Esophagus muscularis mucosa (tissue), 4 donors: Measurements from ENCODE around the gene BNC2. TPM values are rescaled to one million over a fixed set of nuclear protein-coding genes. Genes with fewer than 3 reads are reported as not detected.

Source experiments
- DNase-seq: peaks from one replicate; pipeline ENCODE4 v3.0.0-alpha.2; 2017; ENCODE audit errors: extremely low spot score
- H3K27ac ChIP-seq, 4 donors: fragments of 200-600 bp; sonication (generic); replicated peaks in 1 of 4; 1 replicate in 3 of 4; 2 replicates in 1 of 4; pipeline ENCODE4 v1.5.1; 2016 to 2019; ENCODE audit warnings: mild to moderate bottlenecking in 1 of 4
- H3K27me3 ChIP-seq, 4 donors: fragments of 200-600 bp; sonication (generic); one replicate each; pipeline versions ENCODE4 v1.5.1 to v1.6.0; 2016 to 2019
- H3K36me3 ChIP-seq, 4 donors: fragments of 200-600 bp; sonication (generic); one replicate each; pipeline ENCODE4 v1.5.1; 2016 to 2019
- H3K4me1 ChIP-seq, 4 donors: fragments of 200-600 bp; sonication (generic); one replicate each; pipeline ENCODE4 v1.5.1; 2016 to 2019
- H3K4me3 ChIP-seq, 4 donors: fragments of 200-600 bp; sonication (generic); 1 replicate in 2 of 4; 2 replicates in 2 of 4; pipeline ENCODE4 v1.5.1; 2016 to 2019; ENCODE audit warnings: mild to moderate bottlenecking in 4 of 4, moderate library complexity in 1 of 4
- H3K9me3 ChIP-seq, 4 donors: fragments of 200-600 bp; sonication (generic); 1 replicate in 3 of 4; 2 replicates in 1 of 4; pipeline ENCODE4 v1.5.1; 2016 to 2019
- EP300 ChIP-seq: sonication (generic); formaldehyde crosslinking; IDR thresholded peaks from one replicate; pipeline ENCODE4 v1.6.1; 2017; ENCODE audit warnings: antibody characterized with exemption
- POLR2A ChIP-seq: fragments of 450-650 bp; IDR thresholded peaks from one replicate; pipeline ENCODE4 v1.6.1; 2017; ENCODE audit warnings: antibody characterized with exemption, moderate library complexity, mild to moderate bottlenecking, low read depth
- POLR2AphosphoS5 ChIP-seq, 2 donors: sonication (generic); formaldehyde crosslinking; IDR thresholded peaks; one replicate each; pipeline ENCODE4 v1.6.1; 2017; ENCODE audit warnings: antibody characterized with exemption in 2 of 2
- WGBS: methylation state at CpG from one replicate; pipeline ENCODE4 v1.1.5; 2018; 5-methylcytosine and 5-hydroxymethylcytosine counted together
- intact Hi-C: fragments of 100-400 bp; cut with DNase I; formaldehyde crosslinking; loops from one replicate; pipeline ENCODE4 v1.15.1; 2023
- total RNA-seq, 4 donors: library from RNA; depleted of rRNA; stranded (reverse); fragments of >200 nt; gene quantifications; one replicate each; pipeline versions ENCODE4 v1.1.0 to v1.2.1, GENCODE V29; 2016
- TF ChIP-seq, protein P1 (sequence below), 3 experiments: fragments of 200-600 bp in 2 of 3; fragments of 450-650 bp in 1 of 3; sonication (generic) in 2 of 3; IDR thresholded peaks; one replicate each; pipeline ENCODE4 v1.5.1; 2017 to 2019; ENCODE audit warnings: antibody characterized with exemption in 3 of 3, mild to moderate bottlenecking in 2 of 3, moderate library complexity in 1 of 3

Gene BNC2
- total RNA-seq, 4 donors from 2014 or later: 95.3 to 138 (median 123) TPM

DNA sequence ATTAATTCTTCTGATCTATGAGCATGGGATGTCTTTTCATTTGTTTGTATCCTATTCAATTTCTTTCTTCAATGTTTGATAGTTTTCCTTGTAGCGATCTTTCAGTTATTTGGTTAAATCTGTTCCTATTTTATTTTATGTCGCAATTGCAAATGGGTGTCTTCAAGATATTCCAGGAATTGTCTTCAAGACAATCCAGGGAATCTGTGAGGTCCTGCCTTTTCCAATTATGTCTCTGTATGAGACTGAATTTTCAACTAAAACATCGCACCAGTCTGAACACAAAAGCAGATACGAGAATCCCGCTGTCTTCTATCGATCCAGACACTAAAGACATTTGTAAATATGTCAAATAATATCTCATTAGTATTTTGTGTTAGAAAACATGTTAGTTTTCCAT is 485.5 kb downstream of the BNC2 start:
- Histone ChIP-seq H3K4me3 (no peak overlapping the region), H3K27ac (no peak overlapping the region), H3K4me1 (peaks cover 0 to 6% (median 2%) of the 10 kb centered on the region in 4 donors), H3K36me3 (no peaks in the 10 kb centered on the region), H3K9me3 (peaks cover 0 to 4% (median 2%) of the 10 kb centered on the region in 4 donors), H3K27me3 (no peaks in the 10 kb centered on the region)
- no peak for TF ChIP-seq EP300
- TF ChIP-seq, protein P1, sequence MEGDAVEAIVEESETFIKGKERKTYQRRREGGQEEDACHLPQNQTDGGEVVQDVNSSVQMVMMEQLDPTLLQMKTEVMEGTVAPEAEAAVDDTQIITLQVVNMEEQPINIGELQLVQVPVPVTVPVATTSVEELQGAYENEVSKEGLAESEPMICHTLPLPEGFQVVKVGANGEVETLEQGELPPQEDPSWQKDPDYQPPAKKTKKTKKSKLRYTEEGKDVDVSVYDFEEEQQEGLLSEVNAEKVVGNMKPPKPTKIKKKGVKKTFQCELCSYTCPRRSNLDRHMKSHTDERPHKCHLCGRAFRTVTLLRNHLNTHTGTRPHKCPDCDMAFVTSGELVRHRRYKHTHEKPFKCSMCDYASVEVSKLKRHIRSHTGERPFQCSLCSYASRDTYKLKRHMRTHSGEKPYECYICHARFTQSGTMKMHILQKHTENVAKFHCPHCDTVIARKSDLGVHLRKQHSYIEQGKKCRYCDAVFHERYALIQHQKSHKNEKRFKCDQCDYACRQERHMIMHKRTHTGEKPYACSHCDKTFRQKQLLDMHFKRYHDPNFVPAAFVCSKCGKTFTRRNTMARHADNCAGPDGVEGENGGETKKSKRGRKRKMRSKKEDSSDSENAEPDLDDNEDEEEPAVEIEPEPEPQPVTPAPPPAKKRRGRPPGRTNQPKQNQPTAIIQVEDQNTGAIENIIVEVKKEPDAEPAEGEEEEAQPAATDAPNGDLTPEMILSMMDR (IDR thresholded peaks at IDR 0.05): no peak
- no peak for TF ChIP-seq POLR2AphosphoS5 (IDR thresholded peaks at IDR 0.05)
- no peak for TF ChIP-seq POLR2A
- WGBS: 92% methylated on average over 6 of the region's 6 CpGs
- intact Hi-C loops: no loop called here
- DNase-seq: peak; percentile 19

DNA sequence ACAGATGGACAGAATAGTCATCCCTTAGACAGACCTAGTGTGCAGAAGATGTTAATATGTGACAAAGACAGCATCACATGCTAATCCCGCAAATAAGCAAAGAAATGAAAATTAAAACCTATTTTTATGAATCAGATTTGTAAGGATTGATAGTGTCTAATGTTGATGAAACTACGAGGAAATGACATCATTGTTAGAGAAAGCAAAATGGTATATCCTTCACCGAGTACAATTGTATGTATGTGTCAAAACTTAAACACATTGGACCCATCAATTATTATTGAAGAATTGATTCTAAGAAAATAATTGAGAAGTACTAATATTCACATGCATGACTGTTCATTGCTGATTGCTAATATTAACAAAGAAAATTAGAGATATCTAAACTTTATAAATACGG is 493.2 kb downstream of the BNC2 start:
- Histone ChIP-seq H3K36me3 (no peaks in the 10 kb centered on the region), H3K4me1 (no peaks in the 10 kb centered on the region), H3K4me3 (no peak overlapping the region), H3K27ac (no peak overlapping the region), H3K9me3 (no peaks in the 10 kb centered on the region), H3K27me3 (no peaks in the 10 kb centered on the region)
- intact Hi-C loops: no loop called here
- 90% methylated on average over 4 of the region's 4 CpGs for WGBS
- DNase-seq: no peak
- TF ChIP-seq EP300: no peak
- TF ChIP-seq POLR2AphosphoS5 (IDR thresholded peaks at IDR 0.05): no peak
- no peak for TF ChIP-seq POLR2A

DNA sequence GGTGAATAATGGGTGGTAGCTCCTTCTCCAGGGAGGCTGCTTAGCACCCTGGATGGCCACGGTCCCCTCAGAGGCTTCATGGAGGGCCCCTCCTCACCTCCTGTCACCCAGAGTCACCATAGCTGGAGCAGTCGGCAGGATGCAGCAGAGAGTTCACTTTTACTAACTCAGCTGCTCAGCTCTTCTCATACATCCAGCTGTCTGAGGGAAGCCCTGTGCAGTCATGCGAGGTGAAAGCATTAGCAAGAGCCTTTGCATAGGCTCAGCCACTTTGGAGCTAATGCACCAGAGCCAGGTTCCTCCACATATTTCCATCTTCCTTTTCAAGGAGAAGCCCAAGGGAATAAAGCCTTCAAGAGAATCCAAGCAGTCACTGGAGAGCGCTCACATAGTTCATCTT is 499.2 kb downstream of the BNC2 start:
- Histone ChIP-seq H3K36me3 (no peaks in the 10 kb centered on the region), H3K9me3 (no peaks in the 10 kb centered on the region), H3K4me3 (no peak overlapping the region), H3K4me1 (no peaks in the 10 kb centered on the region), H3K27me3 (no peaks in the 10 kb centered on the region), H3K27ac (no peak overlapping the region)
- intact Hi-C loops: no loop called here
- 95% methylated on average over 3 of the region's 4 CpGs for WGBS
- DNase-seq: no peak
- TF ChIP-seq, protein P1 (IDR thresholded peaks at IDR 0.05): no peak
- TF ChIP-seq POLR2AphosphoS5 (IDR thresholded peaks at IDR 0.05) (no peak), POLR2A (no peak), EP300 (no peak)

DNA sequence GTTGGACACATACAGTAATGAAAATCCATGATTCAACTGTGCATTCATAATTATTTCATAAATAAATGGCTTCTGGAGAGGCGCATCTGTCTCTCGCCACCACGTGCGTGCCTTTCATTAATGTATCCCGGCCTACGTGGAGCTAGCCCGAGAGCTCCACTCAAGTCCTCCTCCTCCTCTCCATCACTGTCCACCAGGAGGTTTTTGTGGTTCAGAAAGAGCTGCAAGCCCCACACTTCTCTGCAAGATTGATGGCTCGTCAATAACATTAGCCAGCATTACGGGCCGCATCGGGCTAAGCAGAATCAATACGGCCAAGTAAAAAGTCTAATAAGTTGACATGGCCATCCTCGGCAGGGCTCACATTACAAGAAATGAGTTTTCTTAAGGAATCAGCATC is 499.8 kb downstream of the BNC2 start:
- Histone ChIP-seq H3K4me1 (no peaks in the 10 kb centered on the region), H3K27ac (no peak overlapping the region)
- intact Hi-C loops: no loop called here

DNA sequence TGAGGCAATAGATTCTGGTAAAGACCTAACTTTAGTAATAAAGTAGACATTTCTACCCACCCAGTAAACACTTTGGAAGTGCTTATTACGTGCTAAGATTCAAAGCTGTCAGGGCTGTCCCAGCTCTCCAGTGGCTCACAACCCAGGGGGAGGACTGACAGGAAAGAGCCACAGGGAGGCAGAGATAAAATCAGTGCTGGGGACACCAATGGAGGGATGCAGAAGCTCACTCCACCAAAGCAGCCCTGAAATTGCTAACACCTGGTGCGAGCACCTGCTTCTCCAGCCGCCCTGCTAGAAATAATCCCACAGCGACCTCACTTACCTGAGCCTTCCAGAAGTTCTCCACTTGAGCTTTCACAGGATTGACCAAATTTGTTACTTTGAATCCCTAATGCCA is 501.0 kb downstream of the BNC2 start:
- WGBS: 100% methylated on average over 4 of the region's 4 CpGs
- Histone ChIP-seq H3K27ac (no peak overlapping the region), H3K9me3 (no peaks in the 10 kb centered on the region), H3K36me3 (no peaks in the 10 kb centered on the region), H3K27me3 (no peaks in the 10 kb centered on the region), H3K4me3 (no peak overlapping the region), H3K4me1 (peaks cover 0 to 6% (median 2%) of the 10 kb centered on the region in 4 donors)
- intact Hi-C loops: no loop called here
- no peak for TF ChIP-seq POLR2A
- no peak for TF ChIP-seq EP300
- TF ChIP-seq, protein P1 (IDR thresholded peaks at IDR 0.05): no peak
- TF ChIP-seq POLR2AphosphoS5 (IDR thresholded peaks at IDR 0.05): no peak
- no peak for DNase-seq

More for the DNA sequence above, 499.8 kb downstream of the BNC2 start:
- DNase-seq: no peak
- 95% methylated on average over 13 of the region's 13 CpGs for WGBS
- H3K36me3 ChIP-seq: no peaks in the 10 kb centered on the region
- no peak overlapping the region for H3K4me3 ChIP-seq
- no peaks in the 10 kb centered on the region for H3K9me3 ChIP-seq
- TF ChIP-seq, protein P1 (IDR thresholded peaks at IDR 0.05): no peak
- TF ChIP-seq EP300 (no peak), POLR2A (no peak), POLR2AphosphoS5 (IDR thresholded peaks at IDR 0.05) (no peak)
- H3K27me3 ChIP-seq: no peaks in the 10 kb centered on the region
